Liver (tissue), 9 donors: ENCODE measurements around the gene DDX24. TPM values are rescaled to one million over a fixed set of nuclear protein-coding genes. Genes with fewer than 3 reads are reported as not detected.

Source experiments
- DNase-seq: peaks from one replicate; pipeline ENCODE4 v3.0.0-alpha.2; 2017; ENCODE audit warnings: low spot score
- H3K27ac ChIP-seq, 2 donors: one replicate each; pipeline ENCODE4 v1.7.0; 2013; ENCODE audit warnings: inconsistent platforms in 2 of 2, low read length in 2 of 2, control low read depth in 1 of 2, low read depth in 1 of 2, mild to moderate bottlenecking in 1 of 2
- H3K27me3 ChIP-seq, 4 donors: one replicate each; pipeline versions ENCODE4 v1.6.1 to v1.7.0; 2013; ENCODE audit warnings: low read length in 3 of 4, inconsistent platforms in 1 of 4, mild to moderate bottlenecking in 1 of 4, moderate library complexity in 1 of 4; ENCODE audit not compliant: control insufficient read depth in 4 of 4, insufficient read depth in 4 of 4
- H3K36me3 ChIP-seq, 4 donors: one replicate each; pipeline versions ENCODE4 v1.6.1 to v1.7.0; 2013; ENCODE audit warnings: low read length in 3 of 4, mild to moderate bottlenecking in 3 of 4, low read depth in 1 of 4, moderate library complexity in 1 of 4; ENCODE audit not compliant: control insufficient read depth in 4 of 4, insufficient read depth in 3 of 4
- H3K4me1 ChIP-seq, 4 donors: one replicate each; pipeline versions ENCODE4 v1.6.1 to v1.7.0; 2013; ENCODE audit warnings: low read length in 3 of 4, mild to moderate bottlenecking in 3 of 4, moderate library complexity in 1 of 4; ENCODE audit not compliant: control insufficient read depth in 4 of 4, insufficient read depth in 4 of 4
- H3K4me3 ChIP-seq, 3 donors: one replicate each; pipeline versions ENCODE4 v1.6.1 to v1.7.0; 2013; ENCODE audit warnings: low read length in 3 of 3, control low read depth in 1 of 3, low read depth in 1 of 3, mild to moderate bottlenecking in 1 of 3
- H3K9ac ChIP-seq, 2 donors: one replicate each; pipeline ENCODE4 v1.7.0; 2013; ENCODE audit warnings: low read length in 2 of 2, mild to moderate bottlenecking in 2 of 2, moderate library complexity in 2 of 2, control low read depth in 1 of 2, low read depth in 1 of 2
- H3K9me3 ChIP-seq, 4 donors: one replicate each; pipeline versions ENCODE4 v1.6.1 to v1.7.0; 2013; ENCODE audit warnings: low read length in 3 of 4; ENCODE audit not compliant: control insufficient read depth in 4 of 4
- EGR1 ChIP-seq, 2 donors: IDR thresholded peaks; 2 replicates each; pipeline ENCODE4 v1.6.1; 2016 to 2018; ENCODE audit warnings: antibody characterized with exemption in 2 of 2, low read depth in 2 of 2
- FOXA1 ChIP-seq: IDR thresholded peaks from 2 replicates; pipeline ENCODE4 v1.6.1; 2016; ENCODE audit warnings: antibody characterized with exemption
- GABPA ChIP-seq, 2 donors: IDR thresholded peaks in 1 of 2; conservative IDR thresholded peaks in 1 of 2; 2 replicates each; pipeline ENCODE4 v1.6.1; 2016; ENCODE audit warnings: antibody characterized with exemption in 2 of 2, mild to moderate bottlenecking in 1 of 2, moderate library complexity in 1 of 2
- HNF4G ChIP-seq: IDR thresholded peaks from 2 replicates; pipeline ENCODE4 v1.6.1; 2016; ENCODE audit warnings: antibody characterized with exemption
- JUND ChIP-seq, 2 donors: IDR thresholded peaks; 2 replicates each; pipeline ENCODE4 v1.6.1; 2016; ENCODE audit warnings: antibody characterized with exemption in 2 of 2
- NR2F2 ChIP-seq: IDR thresholded peaks from 2 replicates; pipeline ENCODE4 v1.6.1; 2016; ENCODE audit warnings: antibody characterized with exemption
- RAD21 ChIP-seq, 2 donors: IDR thresholded peaks; 2 replicates each; pipeline ENCODE4 v1.6.1; 2016; ENCODE audit warnings: antibody characterized with exemption in 2 of 2, mild to moderate bottlenecking in 2 of 2
- RXRA ChIP-seq, 2 donors: IDR thresholded peaks; 2 replicates each; pipeline ENCODE4 v1.6.1; 2017 to 2018; ENCODE audit warnings: antibody characterized with exemption in 2 of 2, mild to moderate bottlenecking in 1 of 2
- YY1 ChIP-seq: IDR thresholded peaks from 2 replicates; pipeline ENCODE4 v1.6.1; 2016; ENCODE audit warnings: antibody characterized with exemption, mild to moderate bottlenecking
- whole genome bisulfite sequencing: extraction: QIAGEN DNeasy Blood & Tissue Kit; methylation state at CpG from one replicate; pipeline ENCODE4 v1.1.7; 2013; 5-methylcytosine and 5-hydroxymethylcytosine counted together
- polyA plus RNA-seq, 2 donors: library from polyadenylated mRNA; stranded (reverse) in 1 of 2; unstranded in 1 of 2; fragments of 200-250 nt in 1 of 2; fragments of >200 nt in 1 of 2; fragmentation: Nextera tagmentation in 1 of 2; extraction: Ambion mirVana in 1 of 2; gene quantifications; one replicate each; pipeline versions ENCODE4 v1.2.1 to v1.2.3, GENCODE V29; 2013 to 2015
- total RNA-seq, 2 donors: library from RNA; depleted of rRNA; stranded (reverse); fragments of >200 nt; gene quantifications; one replicate each; pipeline ENCODE4 v1.2.3, GENCODE V29; 2014
- TF ChIP-seq, protein P1 (sequence below): IDR thresholded peaks from 2 replicates; pipeline ENCODE4 v1.6.1; 2016; ENCODE audit warnings: antibody characterized with exemption
- TF ChIP-seq, protein P2 (sequence below): IDR thresholded peaks from 2 replicates; pipeline ENCODE4 v1.6.1; 2016; ENCODE audit warnings: antibody characterized with exemption
- TF ChIP-seq, protein P3 (sequence below): fragments of 150-350 bp; IDR thresholded peaks from 2 replicates; pipeline ENCODE4 v1.5.1; 2017; ENCODE audit warnings: improper control_type of control experiment, low read depth, low read length; ENCODE audit not compliant: missing input control
- TF ChIP-seq, protein P4 (sequence below): IDR thresholded peaks from 2 replicates; pipeline ENCODE4 v1.6.1; 2016; ENCODE audit warnings: antibody characterized with exemption
- donor health status: healthy.
- donor health status: healthy.
- donor health status: healthy.
- donor health status: healthy.
- donor health status: healthy.

Gene DDX24
- total and polyA plus RNA-seq, 4 donors: 33.8 to 59.7 (median 47.8) TPM

DNA sequence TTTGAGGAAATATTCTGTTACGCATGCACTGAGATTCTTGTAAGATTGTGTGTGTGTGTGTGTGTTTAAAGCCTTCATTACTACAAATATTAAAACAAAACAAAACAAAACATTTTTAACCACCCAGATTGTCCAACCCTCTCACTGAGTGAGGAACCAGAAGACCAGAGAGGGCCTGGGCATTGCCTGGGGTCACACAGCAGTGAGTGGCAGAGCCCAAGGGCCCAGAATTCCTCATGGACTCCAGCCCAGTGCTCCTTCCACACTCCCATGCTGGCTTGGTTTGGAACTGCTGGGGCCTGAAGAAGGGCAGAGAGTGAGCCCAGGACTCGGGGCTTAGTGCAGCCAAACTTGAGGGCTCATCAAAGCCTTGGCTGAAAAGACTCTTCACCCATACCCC, 56.5 kb downstream of the DDX24 start:
- TF ChIP-seq RXRA (IDR thresholded peaks at IDR 0.05): no peak
- no peak for TF ChIP-seq HNF4G
- TF ChIP-seq, protein P1, sequence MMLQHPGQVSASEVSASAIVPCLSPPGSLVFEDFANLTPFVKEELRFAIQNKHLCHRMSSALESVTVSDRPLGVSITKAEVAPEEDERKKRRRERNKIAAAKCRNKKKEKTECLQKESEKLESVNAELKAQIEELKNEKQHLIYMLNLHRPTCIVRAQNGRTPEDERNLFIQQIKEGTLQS: no peak
- TF ChIP-seq GABPA (IDR thresholded peaks at IDR 0.05 in 1 of 2, conservative IDR thresholded peaks at IDR 0.05 in 1 of 2): no peak
- no peak for TF ChIP-seq FOXA1
- TF ChIP-seq, protein P2, sequence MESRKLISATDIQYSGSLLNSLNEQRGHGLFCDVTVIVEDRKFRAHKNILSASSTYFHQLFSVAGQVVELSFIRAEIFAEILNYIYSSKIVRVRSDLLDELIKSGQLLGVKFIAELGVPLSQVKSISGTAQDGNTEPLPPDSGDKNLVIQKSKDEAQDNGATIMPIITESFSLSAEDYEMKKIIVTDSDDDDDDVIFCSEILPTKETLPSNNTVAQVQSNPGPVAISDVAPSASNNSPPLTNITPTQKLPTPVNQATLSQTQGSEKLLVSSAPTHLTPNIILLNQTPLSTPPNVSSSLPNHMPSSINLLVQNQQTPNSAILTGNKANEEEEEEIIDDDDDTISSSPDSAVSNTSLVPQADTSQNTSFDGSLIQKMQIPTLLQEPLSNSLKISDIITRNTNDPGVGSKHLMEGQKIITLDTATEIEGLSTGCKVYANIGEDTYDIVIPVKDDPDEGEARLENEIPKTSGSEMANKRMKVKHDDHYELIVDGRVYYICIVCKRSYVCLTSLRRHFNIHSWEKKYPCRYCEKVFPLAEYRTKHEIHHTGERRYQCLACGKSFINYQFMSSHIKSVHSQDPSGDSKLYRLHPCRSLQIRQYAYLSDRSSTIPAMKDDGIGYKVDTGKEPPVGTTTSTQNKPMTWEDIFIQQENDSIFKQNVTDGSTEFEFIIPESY: no peak
- no peak for TF ChIP-seq NR2F2
- TF ChIP-seq, protein P3, sequence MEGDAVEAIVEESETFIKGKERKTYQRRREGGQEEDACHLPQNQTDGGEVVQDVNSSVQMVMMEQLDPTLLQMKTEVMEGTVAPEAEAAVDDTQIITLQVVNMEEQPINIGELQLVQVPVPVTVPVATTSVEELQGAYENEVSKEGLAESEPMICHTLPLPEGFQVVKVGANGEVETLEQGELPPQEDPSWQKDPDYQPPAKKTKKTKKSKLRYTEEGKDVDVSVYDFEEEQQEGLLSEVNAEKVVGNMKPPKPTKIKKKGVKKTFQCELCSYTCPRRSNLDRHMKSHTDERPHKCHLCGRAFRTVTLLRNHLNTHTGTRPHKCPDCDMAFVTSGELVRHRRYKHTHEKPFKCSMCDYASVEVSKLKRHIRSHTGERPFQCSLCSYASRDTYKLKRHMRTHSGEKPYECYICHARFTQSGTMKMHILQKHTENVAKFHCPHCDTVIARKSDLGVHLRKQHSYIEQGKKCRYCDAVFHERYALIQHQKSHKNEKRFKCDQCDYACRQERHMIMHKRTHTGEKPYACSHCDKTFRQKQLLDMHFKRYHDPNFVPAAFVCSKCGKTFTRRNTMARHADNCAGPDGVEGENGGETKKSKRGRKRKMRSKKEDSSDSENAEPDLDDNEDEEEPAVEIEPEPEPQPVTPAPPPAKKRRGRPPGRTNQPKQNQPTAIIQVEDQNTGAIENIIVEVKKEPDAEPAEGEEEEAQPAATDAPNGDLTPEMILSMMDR: no peak
- no peak for TF ChIP-seq YY1
- TF ChIP-seq EGR1 (IDR thresholded peaks at IDR 0.05; ENCODE audit: low read depth in 2 of 2): no peak
- Histone ChIP-seq H3K4me1 (peaks cover 2 to 19% (median 8%) of the 10 kb centered on the region in 4 donors), H3K4me3 (no peak overlapping the region), H3K9me3 (no peaks in the 10 kb centered on the region), H3K27me3 (no peaks in the 10 kb centered on the region), H3K27ac (no peak overlapping the region), H3K36me3 (no peaks in the 10 kb centered on the region), H3K9ac (no peak overlapping the region)
- DNase-seq: no peak
- 94% methylated on average over 2 of the region's 2 CpGs for WGBS

DNA sequence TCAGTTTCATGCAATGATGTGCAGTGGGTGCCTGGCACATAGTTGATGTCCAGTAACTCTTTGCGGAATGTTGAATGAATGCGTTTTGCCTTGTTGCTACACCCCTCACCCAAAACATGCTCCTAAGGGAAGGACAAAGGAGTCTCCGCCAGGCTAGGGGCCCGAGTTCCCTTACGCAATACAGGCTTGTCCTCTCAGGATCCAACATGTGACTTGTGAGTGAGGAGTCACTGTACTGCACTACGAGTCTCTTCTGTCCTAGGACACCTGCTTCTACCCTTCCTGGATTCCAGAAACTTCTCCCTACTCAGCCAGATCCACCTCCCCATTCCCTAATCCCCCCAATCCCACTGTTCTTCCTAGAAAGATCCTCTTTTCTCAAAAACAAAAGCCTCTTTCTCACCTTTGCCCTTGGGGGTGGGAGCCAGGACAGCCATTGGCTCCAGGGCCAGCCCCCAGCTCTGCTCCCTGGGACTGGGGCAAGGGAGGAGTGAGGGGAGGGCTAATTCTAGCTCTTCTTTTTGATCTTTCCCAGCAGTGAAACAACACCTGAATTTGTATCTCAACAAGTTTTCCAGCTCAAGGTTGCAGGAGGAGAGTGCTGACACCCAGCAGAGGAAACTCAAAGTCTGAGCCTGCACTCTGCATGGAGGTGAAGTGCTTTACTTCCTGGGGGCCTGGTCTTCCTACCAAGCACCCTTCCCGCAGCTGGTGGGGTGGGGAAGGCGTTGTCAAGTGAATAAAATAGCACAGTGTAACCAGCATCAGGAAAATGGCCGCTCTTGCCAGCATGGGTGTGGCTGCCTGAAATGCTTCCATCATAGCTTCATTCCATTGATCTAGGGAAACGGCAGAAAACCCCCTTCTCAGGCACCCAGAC, 58.2 kb downstream of the DDX24 start:
- Histone ChIP-seq H3K4me1 (peaks cover 2 to 19% (median 8%) of the 10 kb centered on the region in 4 donors), H3K27ac (no peak overlapping the region), H3K9ac (no peak overlapping the region), H3K27me3 (no peaks in the 10 kb centered on the region), H3K36me3 (no peaks in the 10 kb centered on the region), H3K9me3 (no peaks in the 10 kb centered on the region), H3K4me3 (no peak overlapping the region)
- TF ChIP-seq RAD21 (IDR thresholded peaks at IDR 0.05) (no peak), JUND (IDR thresholded peaks at IDR 0.05) (no peak)
- TF ChIP-seq, protein P4, sequence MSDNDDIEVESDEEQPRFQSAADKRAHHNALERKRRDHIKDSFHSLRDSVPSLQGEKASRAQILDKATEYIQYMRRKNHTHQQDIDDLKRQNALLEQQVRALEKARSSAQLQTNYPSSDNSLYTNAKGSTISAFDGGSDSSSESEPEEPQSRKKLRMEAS: no peak
- no peak for DNase-seq
- WGBS: 75% methylated on average over 10 of the region's 10 CpGs
